GM12874 (cell line): ENCODE measurements around the gene TMTC2.

Experiments used
- TF ChIP-seq, protein P1 (sequence below): IDR thresholded peaks from 2 replicates; pipeline ENCODE4 v1.5.1; 2011; ENCODE audit warnings: low read depth, mild to moderate bottlenecking, control low read depth, low read length, moderate library complexity; ENCODE audit not compliant: insufficient read depth

Gene TMTC2

DNA sequence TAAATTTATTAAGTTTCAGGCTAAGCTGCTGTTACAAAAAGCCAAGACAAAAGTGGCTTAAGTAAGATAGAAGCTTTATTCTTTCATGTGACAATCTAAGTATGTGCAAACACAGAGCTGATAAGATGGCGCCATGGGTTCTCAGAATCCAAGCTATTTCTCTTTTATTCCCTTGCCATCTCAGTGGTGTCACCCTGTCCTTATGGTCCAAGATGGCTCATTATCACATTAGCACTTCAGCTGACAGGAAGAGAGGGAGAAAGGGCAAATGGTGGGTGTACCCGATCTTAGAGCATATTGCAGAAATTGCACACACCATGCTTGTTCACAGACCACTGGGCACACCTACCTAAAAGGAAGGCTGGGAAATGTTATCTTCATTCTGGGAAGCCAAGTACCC lies 211.7 kb downstream of the TMTC2 start:
- TF ChIP-seq, protein P1, sequence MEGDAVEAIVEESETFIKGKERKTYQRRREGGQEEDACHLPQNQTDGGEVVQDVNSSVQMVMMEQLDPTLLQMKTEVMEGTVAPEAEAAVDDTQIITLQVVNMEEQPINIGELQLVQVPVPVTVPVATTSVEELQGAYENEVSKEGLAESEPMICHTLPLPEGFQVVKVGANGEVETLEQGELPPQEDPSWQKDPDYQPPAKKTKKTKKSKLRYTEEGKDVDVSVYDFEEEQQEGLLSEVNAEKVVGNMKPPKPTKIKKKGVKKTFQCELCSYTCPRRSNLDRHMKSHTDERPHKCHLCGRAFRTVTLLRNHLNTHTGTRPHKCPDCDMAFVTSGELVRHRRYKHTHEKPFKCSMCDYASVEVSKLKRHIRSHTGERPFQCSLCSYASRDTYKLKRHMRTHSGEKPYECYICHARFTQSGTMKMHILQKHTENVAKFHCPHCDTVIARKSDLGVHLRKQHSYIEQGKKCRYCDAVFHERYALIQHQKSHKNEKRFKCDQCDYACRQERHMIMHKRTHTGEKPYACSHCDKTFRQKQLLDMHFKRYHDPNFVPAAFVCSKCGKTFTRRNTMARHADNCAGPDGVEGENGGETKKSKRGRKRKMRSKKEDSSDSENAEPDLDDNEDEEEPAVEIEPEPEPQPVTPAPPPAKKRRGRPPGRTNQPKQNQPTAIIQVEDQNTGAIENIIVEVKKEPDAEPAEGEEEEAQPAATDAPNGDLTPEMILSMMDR, result no peak

DNA sequence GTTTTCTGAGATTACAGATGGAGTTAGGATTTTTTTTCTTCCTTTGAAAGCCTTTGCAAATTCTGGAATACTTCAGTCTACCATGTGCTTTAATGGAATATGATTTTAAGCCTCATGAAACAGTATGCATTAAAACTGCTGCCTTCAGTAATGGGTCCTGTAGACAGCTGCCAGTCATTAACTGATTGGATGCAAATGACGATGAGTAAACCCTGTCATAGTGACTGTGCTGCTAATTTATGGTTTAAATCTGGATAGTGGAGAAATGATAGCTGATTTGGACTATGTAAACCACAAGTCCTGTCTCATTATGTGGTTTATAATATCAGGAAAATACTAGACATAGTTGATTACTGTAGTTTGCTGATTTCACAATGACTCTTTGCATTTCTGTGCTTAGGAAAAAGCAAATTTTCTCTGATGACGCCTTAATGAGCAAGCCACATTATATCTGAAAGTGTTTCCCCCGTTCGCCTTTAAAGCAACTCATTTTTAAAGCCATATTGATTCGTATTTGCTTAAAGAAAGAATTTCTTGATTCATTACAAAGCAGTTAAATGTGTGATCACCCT lies 217.6 kb downstream of the TMTC2 start:
- TF ChIP-seq, protein P1, result no peak

DNA sequence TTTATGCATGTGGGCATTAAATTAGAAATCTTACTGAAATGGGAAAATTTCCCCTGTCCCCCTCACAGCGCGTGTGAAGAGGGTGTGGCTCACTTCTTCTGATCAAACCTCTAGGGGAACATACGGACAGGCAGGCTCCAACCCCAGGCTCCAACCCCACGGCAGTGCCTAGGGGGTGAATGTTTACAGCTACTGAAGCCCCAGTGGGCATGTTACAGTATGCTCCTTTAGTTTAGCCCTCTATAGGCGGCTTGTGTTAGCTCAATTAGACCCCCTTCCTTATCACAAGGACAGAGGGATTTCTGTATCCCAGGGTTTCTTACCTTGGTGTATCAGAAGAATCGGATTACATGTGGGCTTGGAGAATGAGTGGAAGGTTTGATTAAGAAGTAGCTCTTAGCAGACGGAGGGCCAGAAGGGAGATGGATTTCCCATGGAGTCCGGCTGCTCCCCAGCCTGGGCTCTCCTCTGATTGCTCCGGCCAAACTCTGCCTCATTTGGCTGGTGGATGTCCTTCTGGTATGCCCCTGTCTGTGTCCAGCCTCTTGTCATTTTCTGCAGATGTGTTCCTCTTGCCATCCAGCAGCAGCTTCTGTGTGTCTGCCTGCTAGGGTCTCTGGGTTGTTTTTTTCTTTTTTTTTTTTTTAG lies 223.7 kb downstream of the TMTC2 start:
- TF ChIP-seq, protein P1, result no peak

DNA sequence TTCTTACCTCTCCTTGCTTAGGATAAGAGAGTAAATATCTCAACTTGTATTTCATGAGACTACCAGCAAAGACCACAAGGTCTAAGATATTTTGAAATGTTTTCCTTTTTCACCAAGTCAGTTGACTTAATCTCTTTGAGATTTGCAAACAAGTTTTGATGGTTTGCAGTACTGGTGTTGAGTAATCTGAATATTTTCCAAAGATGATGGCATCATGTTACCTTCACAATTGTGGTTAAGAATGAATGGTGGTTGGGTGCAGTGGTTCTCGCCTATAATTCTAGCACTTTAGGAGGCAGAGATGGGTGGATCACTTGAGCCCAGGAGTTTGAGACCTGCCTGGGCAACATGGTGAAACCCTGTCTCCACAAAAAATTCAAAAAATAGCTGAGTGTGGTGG lies 225.7 kb downstream of the TMTC2 start:
- TF ChIP-seq, protein P1, result no peak

DNA sequence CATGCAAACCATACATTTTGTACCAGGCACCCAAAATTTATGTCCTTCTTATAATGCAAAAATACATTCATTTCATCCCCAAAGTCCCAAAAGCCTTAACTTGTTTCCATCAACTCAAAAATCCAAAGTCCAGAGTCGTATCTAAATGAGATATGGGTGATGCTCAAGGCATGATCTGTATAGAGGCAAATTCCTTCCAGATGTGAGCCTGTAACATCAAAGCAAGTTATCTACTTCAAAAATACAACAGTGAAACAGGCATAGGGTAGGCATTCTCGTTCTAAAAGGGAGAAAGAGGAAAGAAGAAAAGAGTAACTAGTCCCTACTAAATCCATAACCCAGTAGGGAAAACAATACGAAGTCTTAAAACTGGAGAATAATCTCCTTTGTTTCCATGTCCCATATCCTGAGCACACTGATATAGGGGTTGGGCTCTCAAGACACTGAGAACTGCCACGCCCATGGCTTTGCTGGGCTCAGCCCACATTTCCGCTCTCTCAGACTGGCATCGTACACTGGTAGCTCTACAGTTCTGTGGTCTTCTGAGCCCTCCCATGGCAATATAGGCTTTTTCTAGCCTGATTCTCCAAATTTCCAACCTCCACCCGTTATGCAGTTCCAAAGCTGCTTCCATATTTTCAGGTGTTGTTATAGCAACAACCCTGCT lies 232.8 kb downstream of the TMTC2 start:
- TF ChIP-seq, protein P1, result no peak

DNA sequence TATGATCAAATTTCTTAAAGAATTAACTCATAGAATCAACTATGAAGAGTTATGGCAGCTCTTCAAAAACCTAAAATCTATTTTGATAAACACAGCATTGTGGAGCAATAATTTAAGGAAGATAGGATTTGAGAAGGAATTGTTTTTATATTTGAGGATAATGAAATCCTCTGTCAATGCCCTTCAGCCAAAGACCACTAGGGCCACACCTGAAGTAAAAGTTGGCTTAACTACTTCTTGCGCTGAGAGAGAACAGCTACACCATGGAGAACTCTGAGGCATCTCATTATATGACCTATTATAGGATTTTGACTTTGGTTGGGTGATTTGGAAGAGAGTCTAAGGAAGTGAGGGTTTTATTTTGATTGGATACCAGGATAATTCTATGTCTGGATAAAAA lies 237.2 kb downstream of the TMTC2 start:
- TF ChIP-seq, protein P1, result no peak

DNA sequence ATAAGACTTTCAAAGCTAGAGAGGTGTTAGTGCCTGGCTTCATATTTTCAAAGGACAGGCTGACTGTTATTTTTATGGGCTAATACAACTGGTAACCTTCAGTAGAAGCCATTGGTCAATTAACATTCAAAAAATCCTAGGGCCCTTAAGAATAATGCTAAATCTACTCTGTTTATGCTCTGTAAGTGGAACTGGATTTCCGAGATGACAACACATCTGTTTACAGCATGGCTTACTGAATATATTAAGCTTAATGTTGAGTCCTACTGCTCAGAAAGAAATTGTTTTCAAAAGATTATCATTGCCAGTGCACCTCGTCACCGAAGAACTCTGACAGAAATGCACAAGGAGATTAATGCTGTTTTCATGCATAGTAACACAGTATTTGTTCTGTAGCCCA lies 239.9 kb downstream of the TMTC2 start:
- TF ChIP-seq, protein P1, result no peak
